ENCODE measurements around the gene ATP2C2. TPM values are rescaled to one million over a fixed set of nuclear protein-coding genes. Genes with fewer than 3 reads are reported as not detected.

The ATP2C2 gene
- total and polyA plus RNA-seq, 7 donors, result 0.03 to 0.06 TPM; not detected in 5

GRCh38 chr16:84382396-84382795, 14.1 kb downstream of the ATP2C2 start:
- Histone ChIP-seq H3K27ac (no peak overlapping the region), H3K4me1 (no peaks in the 10 kb centered on the region), H3K27me3 (ENCODE audit: insufficient read depth in 3 of 3, low read length in 2 of 3) (peaks cover 0 to 2% (median 0%) of the 10 kb centered on the region in 3 donors), H3K4me3 (no peak overlapping the region), H3K36me3 (ENCODE audit: insufficient read depth in 1 of 2, low read depth in 1 of 2) (no peaks in the 10 kb centered on the region), H3K9me3 (no peaks in the 10 kb centered on the region)
- WGBS, 3 donors, result 90 to 94% (median 90%) methylated on average over 4 of the region's 4 CpGs
- DNase-seq (no peak), ATAC-seq (no peak)
- intact Hi-C loops (cut with DNase I), result no loop called here
- no peak for TF ChIP-seq CTCF (IDR thresholded peaks at IDR 0.05)

- ATAC-seq (no peak), DNase-seq (no peak)
- WGBS, 3 donors, result 80 to 97% (median 96%) methylated on average over 7 of the region's 7 CpGs
- no peaks in the 10 kb centered on the region for H3K4me1 ChIP-seq
- H3K4me3 ChIP-seq, result no peak overlapping the region
- peaks cover 0 to 2% (median 0%) of the 10 kb centered on the region in 3 donors for H3K27me3 ChIP-seq (ENCODE audit: insufficient read depth in 3 of 3, low read length in 2 of 3)
- H3K27ac ChIP-seq, result no peak overlapping the region
- intact Hi-C loops (cut with DNase I), result no loop called here
- H3K36me3 ChIP-seq (ENCODE audit: insufficient read depth in 1 of 2, low read depth in 1 of 2), result no peaks in the 10 kb centered on the region
- no peak for TF ChIP-seq CTCF (IDR thresholded peaks at IDR 0.05)
- no peaks in the 10 kb centered on the region for H3K9me3 ChIP-seq
Measured at GRCh38 chr16:84383106-84383505, 14.8 kb downstream of the ATP2C2 start.

- Histone ChIP-seq H3K4me3 (no peak overlapping the region), H3K4me1 (no peaks in the 10 kb centered on the region), H3K27ac (no peak overlapping the region), H3K9me3 (no peaks in the 10 kb centered on the region), H3K36me3 (ENCODE audit: insufficient read depth in 1 of 2, low read depth in 1 of 2) (no peaks in the 10 kb centered on the region), H3K27me3 (ENCODE audit: insufficient read depth in 3 of 3, low read length in 2 of 3) (peaks cover 0 to 2% (median 0%) of the 10 kb centered on the region in 3 donors)
- intact Hi-C loops (cut with DNase I), result no loop called here
- no peak for DNase-seq
- 83 to 86% (median 83%) methylated on average over 3 of the region's 3 CpGs for WGBS, 3 donors
- no peak for TF ChIP-seq CTCF (IDR thresholded peaks at IDR 0.05)
- ATAC-seq, result no peak
Measured at GRCh38 chr16:84386047-84386446, 17.7 kb downstream of the ATP2C2 start.

- intact Hi-C loops (cut with DNase I), result no loop called here
- Histone ChIP-seq H3K4me3 (no peak overlapping the region), H3K9me3 (no peaks in the 10 kb centered on the region), H3K4me1 (no peaks in the 10 kb centered on the region), H3K27me3 (ENCODE audit: insufficient read depth in 3 of 3, low read length in 2 of 3) (peaks cover 0 to 2% (median 2%) of the 10 kb centered on the region in 3 donors), H3K27ac (no peak overlapping the region), H3K36me3 (ENCODE audit: insufficient read depth in 1 of 2, low read depth in 1 of 2) (no peaks in the 10 kb centered on the region)
- WGBS, 3 donors, result 81 to 91% (median 84%) methylated on average over 11 of the region's 11 CpGs
- no peak for TF ChIP-seq CTCF (IDR thresholded peaks at IDR 0.05)
- ATAC-seq (no peak), DNase-seq (no peak)
Measured at GRCh38 chr16:84387021-84387420, 18.7 kb downstream of the ATP2C2 start.

- H3K4me3 ChIP-seq, result no peak overlapping the region
- no peak for DNase-seq
- whole genome bisulfite sequencing, 3 donors, result 79 to 82% (median 81%) methylated on average over 30 of the region's 30 CpGs
Measured at GRCh38 chr16:84390131-84390785, 21.9 kb downstream of the ATP2C2 start.

More at GRCh38 chr16:84390131-84390785, 21.9 kb downstream of the ATP2C2 start:
- intact Hi-C loops (cut with DNase I), result no loop called here
- TF ChIP-seq CTCF (IDR thresholded peaks at IDR 0.05), result no peak
- Histone ChIP-seq H3K27ac (no peak overlapping the region), H3K9me3 (no peaks in the 10 kb centered on the region), H3K27me3 (ENCODE audit: insufficient read depth in 3 of 3, low read length in 2 of 3) (peaks cover 0 to 14% (median 4%) of the 10 kb centered on the region in 3 donors), H3K4me1 (no peaks in the 10 kb centered on the region), H3K36me3 (ENCODE audit: insufficient read depth in 1 of 2, low read depth in 1 of 2) (no peaks in the 10 kb centered on the region)
- no peak for ATAC-seq

Measured in psoas muscle (tissue), 8 donors.